H9 (cell line): ENCODE data around the gene SDK1. TPM values are rescaled to one million over a fixed set of nuclear protein-coding genes. Genes with fewer than 3 reads are reported as not detected.

ENCODE experiments used
- DNase-seq: peaks from one replicate; pipeline ENCODE4 v3.0.0-alpha.2; 2017
- H2AFZ ChIP-seq: one replicate; pipeline ENCODE4 v1.6.1; 2013; ENCODE audit warnings: mild to moderate bottlenecking, low read length, control low read depth, moderate library complexity
- H2AK5ac ChIP-seq: 2 replicates; pipeline ENCODE4 v1.6.1; 2013; ENCODE audit warnings: low read length, control low read depth, mixed read lengths; ENCODE audit not compliant: insufficient read length
- H2BK120ac ChIP-seq: one replicate; pipeline ENCODE4 v1.6.1; 2013; ENCODE audit warnings: low read depth, mild to moderate bottlenecking, low read length, control low read depth, inconsistent platforms; ENCODE audit not compliant: poor library complexity, severe bottlenecking
- H2BK12ac ChIP-seq: 2 replicates; pipeline ENCODE4 v1.6.1; 2013; ENCODE audit warnings: low read length, control low read depth, mixed read lengths, low read depth; ENCODE audit not compliant: insufficient read length
- H2BK15ac ChIP-seq: 2 replicates; pipeline ENCODE4 v1.6.1; 2013; ENCODE audit warnings: low read depth, low read length, control low read depth
- H2BK20ac ChIP-seq: one replicate; pipeline ENCODE4 v1.6.1; 2013; ENCODE audit warnings: low read depth, mild to moderate bottlenecking, low read length, control low read depth, inconsistent platforms; ENCODE audit not compliant: poor library complexity, severe bottlenecking
- H2BK5ac ChIP-seq: 2 replicates; pipeline ENCODE4 v1.6.1; 2013; ENCODE audit warnings: low read length, control low read depth, mixed read lengths; ENCODE audit not compliant: insufficient read length
- H3K14ac ChIP-seq: 2 replicates; pipeline ENCODE4 v1.6.1; 2013; ENCODE audit warnings: low read length, control low read depth; ENCODE audit not compliant: insufficient read depth
- H3K18ac ChIP-seq: 2 replicates; pipeline ENCODE4 v1.6.1; 2013; ENCODE audit warnings: low read depth, mild to moderate bottlenecking, mixed read lengths, low read length, control low read depth; ENCODE audit not compliant: insufficient read length
- H3K23ac ChIP-seq: 2 replicates; pipeline ENCODE4 v1.6.1; 2013; ENCODE audit warnings: low read length, control low read depth, mixed read lengths, low read depth; ENCODE audit not compliant: insufficient read length
- H3K23me2 ChIP-seq: 2 replicates; pipeline ENCODE4 v1.6.1; 2013; ENCODE audit warnings: low read depth, mild to moderate bottlenecking, mixed read lengths, low read length, control low read depth; ENCODE audit not compliant: insufficient read length, poor library complexity, severe bottlenecking
- H3K27ac ChIP-seq: 2 replicates; pipeline ENCODE4 v1.5.1; 2013; ENCODE audit warnings: low read length, control low read depth, mixed read lengths, low read depth; ENCODE audit not compliant: insufficient read length
- H3K27me3 ChIP-seq: 2 replicates; pipeline ENCODE4 v1.6.1; 2013; ENCODE audit warnings: low read length, control low read depth, inconsistent platforms; ENCODE audit not compliant: insufficient read depth
- H3K4ac ChIP-seq: 2 replicates; pipeline ENCODE4 v1.6.1; 2013; ENCODE audit warnings: low read depth, mild to moderate bottlenecking, control low read depth, inconsistent platforms, low read length, moderate library complexity
- H3K4me1 ChIP-seq: 2 replicates; pipeline ENCODE4 v1.6.1; 2013; ENCODE audit warnings: low read length, control low read depth, inconsistent platforms; ENCODE audit not compliant: insufficient read depth
- H3K4me2 ChIP-seq: 2 replicates; pipeline ENCODE4 v1.6.1; 2013; ENCODE audit warnings: low read length, control low read depth, mixed read lengths; ENCODE audit not compliant: insufficient read length, insufficient read depth
- H3K56ac ChIP-seq: 2 replicates; pipeline ENCODE4 v1.6.1; 2013; ENCODE audit warnings: low read depth, mild to moderate bottlenecking, mixed read lengths, low read length, control low read depth; ENCODE audit not compliant: insufficient read length
- H3K79me1 ChIP-seq: 2 replicates; pipeline ENCODE4 v1.6.1; 2013; ENCODE audit warnings: low read depth, mild to moderate bottlenecking, moderate library complexity, low read length, control low read depth, inconsistent platforms; ENCODE audit not compliant: insufficient read depth, poor library complexity, severe bottlenecking
- H3K79me2 ChIP-seq: 2 replicates; pipeline ENCODE4 v1.6.1; 2013; ENCODE audit warnings: low read length, control low read depth, inconsistent platforms; ENCODE audit not compliant: insufficient read depth
- H3K9ac ChIP-seq: 2 replicates; pipeline ENCODE4 v1.6.1; 2013; ENCODE audit warnings: low read length, control low read depth, mixed read lengths; ENCODE audit not compliant: insufficient read length; ENCODE audit errors: extremely low read depth
- H3K9me3 ChIP-seq: one replicate; pipeline ENCODE4 v1.6.1; 2013; ENCODE audit warnings: low read depth, low read length, inconsistent platforms; ENCODE audit not compliant: control insufficient read depth
- H3T11ph ChIP-seq: one replicate; pipeline ENCODE4 v1.6.1; 2013; ENCODE audit warnings: mild to moderate bottlenecking, low read length, control low read depth, inconsistent platforms
- H4K20me1 ChIP-seq: one replicate; pipeline ENCODE4 v1.6.1; 2013; ENCODE audit not compliant: control insufficient read depth, insufficient read length, insufficient read depth
- H4K5ac ChIP-seq: 2 replicates; pipeline ENCODE4 v1.6.1; 2013; ENCODE audit warnings: low read depth, mild to moderate bottlenecking, mixed read lengths, low read length, control low read depth; ENCODE audit not compliant: insufficient read length
- H4K8ac ChIP-seq: replicated peaks from 2 replicates; pipeline ENCODE4 v1.6.1; 2013; ENCODE audit warnings: low read length, control low read depth, mixed read lengths, low read depth; ENCODE audit not compliant: insufficient read length
- H4K91ac ChIP-seq: 2 replicates; pipeline ENCODE4 v1.6.1; 2013; ENCODE audit warnings: low read depth, mild to moderate bottlenecking, moderate library complexity, mixed read lengths, low read length, control low read depth; ENCODE audit not compliant: insufficient read length
- H3K27ac Mint-ChIP-seq, 3 experiments: 2 replicates in 2 of 3; 3 replicates in 1 of 3; pipeline ENCODE4 v1.8.0; 2020 to 2021; ENCODE audit warnings: mixed read lengths in 3 of 3, mild to moderate bottlenecking in 1 of 3, moderate library complexity in 1 of 3
- H3K27me3 Mint-ChIP-seq: 2 replicates; pipeline ENCODE4 v1.8.0; 2021; ENCODE audit warnings: low read depth, mild to moderate bottlenecking, moderate library complexity, mixed read lengths
- H3K36me3 Mint-ChIP-seq, 3 experiments: 2 replicates in 2 of 3; 3 replicates in 1 of 3; pipeline ENCODE4 v1.8.0; 2020 to 2021; ENCODE audit warnings: low read depth in 3 of 3, mixed read lengths in 3 of 3; ENCODE audit not compliant: insufficient read depth in 1 of 3
- H3K4me1 Mint-ChIP-seq, 2 experiments: 2 replicates each; pipeline ENCODE4 v1.8.0; 2020; ENCODE audit warnings: mixed read lengths in 2 of 2
- H3K4me3 Mint-ChIP-seq, 2 experiments: 2 replicates in 1 of 2; 3 replicates in 1 of 2; pipeline ENCODE4 v1.8.0; 2020 to 2021; ENCODE audit warnings: mild to moderate bottlenecking in 2 of 2, mixed read lengths in 2 of 2, moderate library complexity in 1 of 2
- H3K9me3 Mint-ChIP-seq, 2 experiments: 2 replicates in 1 of 2; 3 replicates in 1 of 2; pipeline ENCODE4 v1.8.0; 2020; ENCODE audit warnings: mild to moderate bottlenecking in 2 of 2, mixed read lengths in 2 of 2, moderate library complexity in 1 of 2
- CTCF ChIP-seq: fragments of 200-600 bp; sonication (generic); conservative IDR thresholded peaks from 3 replicates; pipeline ENCODE4 v1.8.0; 2021; ENCODE audit warnings: antibody characterized with exemption, mild to moderate bottlenecking
- WGBS: extraction: QIAGEN DNeasy Blood & Tissue Kit; methylation state at CpG from one replicate; pipeline ENCODE4 v1.1.7; 2013; ENCODE audit warnings: missing lambda C conversion rate, low lambda C conversion rate, mixed read lengths; ENCODE audit not compliant: insufficient read length; ENCODE audit errors: extremely low coverage; 5-methylcytosine and 5-hydroxymethylcytosine counted together
- total RNA-seq: library from RNA; stranded (reverse); gene quantifications from 2 replicates; pipeline ENCODE4 v1.2.1, GENCODE V29; 2021

Gene SDK1
- total RNA-seq, 1 experiment from 2014 or later, result 8.7 TPM

DNA sequence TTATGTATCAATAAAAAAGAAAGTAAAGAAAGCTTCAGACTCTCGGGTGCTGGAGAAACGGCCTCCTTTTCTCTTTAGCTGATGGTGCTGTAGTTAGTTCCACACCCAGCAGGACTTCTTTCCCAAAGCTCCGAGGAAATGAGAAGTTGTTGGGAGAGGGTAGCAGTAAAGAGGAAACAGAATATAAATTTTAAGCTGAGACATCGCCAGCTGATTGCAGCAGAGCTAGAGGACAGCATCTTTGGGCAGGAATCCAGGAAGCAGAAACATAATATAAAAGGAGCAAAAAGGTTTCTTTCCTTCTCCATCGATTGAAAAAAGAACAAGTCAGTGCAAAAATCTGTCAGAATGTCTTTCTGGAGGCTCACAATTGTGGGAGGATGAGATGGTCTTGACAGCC, 764.1 kb downstream of the SDK1 start:
- H2AFZ ChIP-seq, result no peak overlapping the region
- no peak for TF ChIP-seq CTCF
- no peaks in the 10 kb centered on the region for H3K27me3 Mint-ChIP-seq
- H2BK12ac ChIP-seq, result no peak overlapping the region
- H3K56ac ChIP-seq, result no peak overlapping the region
- H3K18ac ChIP-seq, result no peak overlapping the region
- H4K91ac ChIP-seq, result no peak overlapping the region
- no peak overlapping the region for H3K27ac Mint-ChIP-seq
- no peak for DNase-seq
- H3K23ac ChIP-seq, result no peak overlapping the region
- H3K9me3 ChIP-seq, result no peaks in the 10 kb centered on the region
- H3K79me1 ChIP-seq, result no peaks in the 10 kb centered on the region
- H3K27me3 ChIP-seq, result no peaks in the 10 kb centered on the region
- no peak overlapping the region for H3K4me2 ChIP-seq
- no peak overlapping the region for H3K9ac ChIP-seq
- no peak overlapping the region for H2BK20ac ChIP-seq
- H3T11ph ChIP-seq, result no peak overlapping the region
- H3K79me2 ChIP-seq, result no peaks in the 10 kb centered on the region
- no peak overlapping the region for H2BK15ac ChIP-seq
- no CpG with 5 or more reads among the region's 5 CpGs for WGBS
- H3K23me2 ChIP-seq, result no peaks in the 10 kb centered on the region
- no peak overlapping the region for H2BK5ac ChIP-seq
- peaks cover 0 to 1% (median under 1%) of the 10 kb centered on the region in 3 experiments; a peak in 2 of 7 replicates for H3K36me3 Mint-ChIP-seq
- H3K4me3 Mint-ChIP-seq, result no peak overlapping the region
- peaks cover 11 to 24% of the 10 kb centered on the region in 2 experiments for H3K4me1 Mint-ChIP-seq
- H3K4ac ChIP-seq, result no peak overlapping the region
- no peak overlapping the region for H2BK120ac ChIP-seq
- no peak overlapping the region for H3K14ac ChIP-seq
- H3K27ac ChIP-seq, result no peak overlapping the region
- no peaks in the 10 kb centered on the region; the same call in 1 of the 2 replicates for H3K4me1 ChIP-seq
- no peak overlapping the region for H4K5ac ChIP-seq
- no peaks in the 10 kb centered on the region for H4K20me1 ChIP-seq
- peaks cover 0 to under 1% of the 10 kb centered on the region in 2 experiments; a peak in 1 of 5 replicates for H3K9me3 Mint-ChIP-seq
- H4K8ac ChIP-seq, result no peak overlapping the region
- no peak overlapping the region for H2AK5ac ChIP-seq
